Activated naive CD8-positive, alpha-beta T cell treated with anti-CD3 and anti-CD28 coated beads, Interleukin-2, amount 50 U/mL, for 24 hours (primary cell): ENCODE data around the gene LTB4R2.
"Not testable (repeated sequence)": the region's sequence is repeated elsewhere in the genome, so short reads cannot be mapped to it uniquely, and the experiment has no call there.

Experiments
- ATAC-seq: fragments of 150-1000 bp; cut with Tn5 transposase; one replicate; pipeline ENCODE4 v1.10.0; 2021
- DNase-seq: peaks from one replicate; pipeline ENCODE4 v3.0.0; 2021
- H3K27ac Mint-ChIP-seq: one replicate; pipeline ENCODE4 v1.8.0; 2021; ENCODE audit warnings: mild to moderate bottlenecking, mixed read lengths
- H3K27me3 Mint-ChIP-seq: one replicate; pipeline ENCODE4 v1.8.0; 2021; ENCODE audit warnings: mixed read lengths
- H3K36me3 Mint-ChIP-seq: one replicate; pipeline ENCODE4 v1.8.0; 2021; ENCODE audit warnings: low read depth, mixed read lengths
- H3K4me1 Mint-ChIP-seq: one replicate; pipeline ENCODE4 v1.8.0; 2021; ENCODE audit warnings: mixed read lengths
- H3K4me3 Mint-ChIP-seq: one replicate; pipeline ENCODE4 v1.8.0; 2021; ENCODE audit warnings: mild to moderate bottlenecking, moderate library complexity, mixed read lengths
- H3K9me3 Mint-ChIP-seq: one replicate; pipeline ENCODE4 v1.8.0; 2021; ENCODE audit warnings: mixed read lengths

Gene LTB4R2

GRCh38 chr14:24348186-24348585 is 38.2 kb downstream of the LTB4R2 start:
- H3K9me3 Mint-ChIP-seq, result no peaks in the 10 kb centered on the region
- no peak overlapping the region for H3K4me3 Mint-ChIP-seq
- H3K36me3 Mint-ChIP-seq, result no peaks in the 10 kb centered on the region
- ATAC-seq (no peak), DNase-seq (no peak)
- no peak overlapping the region for H3K27ac Mint-ChIP-seq
- H3K4me1 Mint-ChIP-seq, result no peaks in the 10 kb centered on the region
- peaks cover 57% of the 10 kb centered on the region for H3K27me3 Mint-ChIP-seq

DNA sequence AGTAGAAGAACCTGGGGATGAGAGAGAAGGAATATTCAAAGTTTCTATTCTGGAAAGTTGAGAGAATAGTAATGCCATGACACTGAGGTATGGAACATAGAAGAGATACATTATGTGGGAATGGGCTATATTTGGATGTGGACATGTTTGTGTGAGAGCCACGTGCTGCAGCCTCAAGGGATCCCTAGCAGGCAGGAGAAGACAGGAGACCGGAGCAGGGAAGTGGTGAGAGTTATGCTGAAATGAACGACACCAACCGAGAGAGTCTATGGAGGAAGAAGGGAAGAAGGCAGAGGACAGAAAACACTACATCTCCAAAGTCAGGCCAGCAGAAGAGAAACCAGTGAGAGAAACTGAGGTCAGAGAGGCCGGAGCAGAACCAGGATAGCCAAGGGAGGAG is 39.8 kb downstream of the LTB4R2 start:
- Mint-ChIP-seq H3K27ac (no peak overlapping the region), H3K9me3 (no peaks in the 10 kb centered on the region), H3K27me3 (peaks cover 56% of the 10 kb centered on the region), H3K4me3 (no peak overlapping the region), H3K36me3 (no peaks in the 10 kb centered on the region), H3K4me1 (peaks cover 3% of the 10 kb centered on the region)
- no peak for DNase-seq
- ATAC-seq, result no peak

- ATAC-seq, result no peak
- Mint-ChIP-seq H3K27me3 (peaks cover 53% of the 10 kb centered on the region), H3K4me1 (peaks cover 3% of the 10 kb centered on the region)
Measured at GRCh38 chr14:24351517-24351916, 41.6 kb downstream of the LTB4R2 start.

GRCh38 chr14:24353559-24354481 is 43.9 kb downstream of the LTB4R2 start:
- Mint-ChIP-seq H3K4me3 (no peak overlapping the region), H3K9me3 (no peaks in the 10 kb centered on the region), H3K36me3 (no peaks in the 10 kb centered on the region), H3K27ac (no peak overlapping the region), H3K4me1 (peaks cover 3% of the 10 kb centered on the region), H3K27me3 (peaks cover 46% of the 10 kb centered on the region)
- DNase-seq (no peak), ATAC-seq (peak; percentile 46)

More at GRCh38 chr14:24351517-24351916, 41.6 kb downstream of the LTB4R2 start:
- no peak for DNase-seq
- Mint-ChIP-seq H3K36me3 (no peaks in the 10 kb centered on the region), H3K9me3 (no peaks in the 10 kb centered on the region), H3K27ac (no peak overlapping the region), H3K4me3 (no peak overlapping the region)

DNA sequence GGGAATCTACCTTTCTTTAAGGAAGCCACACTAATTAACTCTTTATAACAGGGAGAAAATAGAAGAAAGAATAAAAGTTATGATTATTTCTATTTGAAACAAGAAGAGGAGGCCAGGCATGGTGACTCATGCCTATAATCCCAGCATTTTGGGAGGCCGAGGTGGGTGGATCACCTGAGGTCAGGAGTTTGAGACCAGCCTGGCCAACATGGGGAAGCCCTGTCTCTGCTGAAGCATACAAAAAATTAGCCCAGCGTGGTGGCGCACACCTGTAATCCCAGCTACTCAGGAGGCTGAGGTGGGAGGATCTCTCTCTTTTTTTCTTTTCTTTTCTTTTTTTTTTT is 44.5 kb downstream of the LTB4R2 start:
- H3K9me3 Mint-ChIP-seq, H3K4me1 Mint-ChIP-seq, H3K36me3 Mint-ChIP-seq, ATAC-seq, H3K4me3 Mint-ChIP-seq, H3K27ac Mint-ChIP-seq, DNase-seq: not testable (repeated sequence)
- peaks cover 41% of the 10 kb centered on the region for H3K27me3 Mint-ChIP-seq

DNA sequence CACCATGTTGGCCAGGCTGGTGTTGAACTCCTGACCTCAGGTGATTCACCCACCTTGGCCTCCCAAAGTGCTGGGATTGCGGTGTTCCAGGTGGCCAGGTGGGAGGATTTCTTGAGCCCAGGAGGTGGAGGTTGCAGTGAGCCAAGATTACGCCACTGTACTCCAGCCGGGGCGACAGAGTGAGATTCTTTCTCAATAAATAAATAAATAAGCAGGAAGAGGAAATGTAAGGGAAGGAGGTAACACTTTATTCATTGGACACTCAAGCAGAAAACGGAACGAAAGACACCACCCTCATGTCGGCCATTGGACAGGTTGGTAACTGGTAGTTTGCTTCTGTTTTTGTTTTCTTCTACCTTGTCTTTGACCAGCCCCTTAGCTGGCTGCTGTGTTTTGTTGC is 45.1 kb downstream of the LTB4R2 start:
- H3K27me3 Mint-ChIP-seq, result peaks cover 41% of the 10 kb centered on the region
- H3K27ac Mint-ChIP-seq, result no peak overlapping the region
- peaks cover 3% of the 10 kb centered on the region for H3K4me1 Mint-ChIP-seq
- no peak for ATAC-seq
- H3K9me3 Mint-ChIP-seq, result no peaks in the 10 kb centered on the region
- no peak for DNase-seq
- H3K4me3 Mint-ChIP-seq, result no peak overlapping the region
- H3K36me3 Mint-ChIP-seq, result no peaks in the 10 kb centered on the region

DNA sequence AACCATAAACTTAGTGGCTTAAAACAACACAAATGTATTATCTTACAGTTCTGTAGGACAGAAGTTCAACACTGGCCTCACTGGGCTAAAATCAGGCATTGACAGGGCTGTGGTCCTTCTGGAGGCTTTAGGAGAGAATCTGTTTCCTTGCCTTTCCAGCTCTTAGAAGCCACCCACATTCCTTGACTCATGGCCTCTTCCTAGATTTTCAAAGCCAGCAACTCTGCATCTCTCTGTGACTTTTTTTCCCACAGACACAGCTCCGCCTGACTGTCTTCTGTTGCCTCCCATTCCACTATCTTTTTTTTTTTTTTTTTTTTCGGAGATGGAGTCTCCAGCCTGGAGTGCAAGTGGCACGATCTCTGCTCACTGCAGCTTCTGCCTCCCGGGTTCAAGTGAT is 46.3 kb downstream of the LTB4R2 start:
- peaks cover 30% of the 10 kb centered on the region for H3K27me3 Mint-ChIP-seq
- no peak overlapping the region for H3K27ac Mint-ChIP-seq
- no peaks in the 10 kb centered on the region for H3K36me3 Mint-ChIP-seq
- H3K4me1 Mint-ChIP-seq, result peaks cover 3% of the 10 kb centered on the region
- no peak for ATAC-seq
- H3K9me3 Mint-ChIP-seq, result no peaks in the 10 kb centered on the region
- DNase-seq, result no peak
- no peak overlapping the region for H3K4me3 Mint-ChIP-seq

GRCh38 chr14:24360281-24360680 is 50.3 kb downstream of the LTB4R2 start:
- no peak overlapping the region for H3K27ac Mint-ChIP-seq
- H3K9me3 Mint-ChIP-seq, result no peaks in the 10 kb centered on the region
- peaks cover 19% of the 10 kb centered on the region for H3K27me3 Mint-ChIP-seq
- ATAC-seq, result no peak
- no peak for DNase-seq
- H3K4me1 Mint-ChIP-seq, result peaks cover 4% of the 10 kb centered on the region
- no peaks in the 10 kb centered on the region for H3K36me3 Mint-ChIP-seq
- no peak overlapping the region for H3K4me3 Mint-ChIP-seq

- peaks cover 26% of the 10 kb centered on the region for H3K27me3 Mint-ChIP-seq
Measured at GRCh38 chr14:24361326-24361725, 51.4 kb downstream of the LTB4R2 start.

More at GRCh38 chr14:24361326-24361725, 51.4 kb downstream of the LTB4R2 start:
- DNase-seq (no peak), ATAC-seq (no peak)
- Mint-ChIP-seq H3K36me3 (no peaks in the 10 kb centered on the region), H3K9me3 (no peaks in the 10 kb centered on the region), H3K4me1 (peaks cover 14% of the 10 kb centered on the region), H3K27ac (no peak overlapping the region), H3K4me3 (no peak overlapping the region)
